ENCODE measurements around the gene MTA1. TPM values are rescaled to one million over a fixed set of nuclear protein-coding genes. Genes with fewer than 3 reads are reported as not detected.

MTA1 gene
- polyA plus RNA-seq, 1 of the 3 experiments (the other 2 are of a cell fraction): 96.3 TPM

DNA sequence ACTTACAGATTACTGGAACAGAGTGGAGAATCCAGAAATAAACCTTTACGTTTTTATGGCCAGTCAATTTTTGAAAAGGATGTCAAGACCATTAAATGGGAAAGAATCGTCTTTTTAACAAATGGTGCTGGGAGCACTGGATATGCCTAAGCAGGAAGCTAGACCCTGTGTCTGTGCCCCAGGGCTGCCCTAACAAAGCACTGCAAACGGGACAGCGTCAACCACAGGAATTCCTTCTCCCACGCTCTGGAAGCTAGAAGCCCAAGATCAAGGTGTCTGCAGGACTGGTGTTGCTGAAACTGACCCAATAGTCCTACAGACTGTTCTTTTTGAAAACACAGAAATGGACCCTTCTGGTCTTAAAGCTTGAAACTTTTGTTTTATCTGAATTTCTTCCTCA, 97.5 kb downstream of the MTA1 start:
- Histone ChIP-seq H4K20me1 (ENCODE audit: insufficient read depth) (no peaks in the 10 kb centered on the region), H3K79me2 (ENCODE audit: insufficient read depth) (no peaks in the 10 kb centered on the region), H3K4me3 (ENCODE audit: low read depth in 2 of 2, low read length in 1 of 2) (no peak overlapping the region), H3K9me2 (no peaks in the 10 kb centered on the region), H2AFZ (ENCODE audit: low read depth) (no peak overlapping the region), H3F3A (replicated peaks; ENCODE audit: insufficient read depth) (no peaks in the 10 kb centered on the region), H3K9ac (no peak overlapping the region), H3K9me3 (no peaks in the 10 kb centered on the region), H3K4me1 (ENCODE audit: control insufficient read depth in 1 of 2, insufficient read depth in 2 of 2, low read depth in 1 of 2, low read length in 1 of 2) (no peaks in the 10 kb centered on the region), H3K27me3 (ENCODE audit: insufficient read depth) (peaks cover 10% of the 10 kb centered on the region; the same call in 1 of the 2 replicates), H3K27ac (ENCODE audit: low read depth in 2 of 2, low read length in 1 of 2) (no peak overlapping the region), H3K4me2 (no peak overlapping the region), H3K36me3 (replicated peaks in 1 of 2; ENCODE audit: control insufficient read depth in 1 of 2, insufficient read depth in 2 of 2, low read length in 1 of 2) (no peaks in the 10 kb centered on the region)
- no peak for DNase-seq
- TF ChIP-seq MXI1 (IDR thresholded peaks at IDR 0.05; ENCODE audit: low read depth, low read length) (no peak), EZH2phosphoT487 (IDR thresholded peaks at IDR 0.05; ENCODE audit: borderline replicate concordance, low read depth) (no peak)
- 32% methylated on average over 5 of the region's 5 CpGs for WGBS (ENCODE audit: low lambda C conversion rate)
- POLR2A ChIA-PET: no interaction called here
- CTCF ChIA-PET: interaction anchor here (0.9 to 1.7 kb wide), 3 partner anchors 17 to 36 kb away, joined by 3 to 4 read pairs (median 3); no protein-coding TSS in a partner anchor

DNA sequence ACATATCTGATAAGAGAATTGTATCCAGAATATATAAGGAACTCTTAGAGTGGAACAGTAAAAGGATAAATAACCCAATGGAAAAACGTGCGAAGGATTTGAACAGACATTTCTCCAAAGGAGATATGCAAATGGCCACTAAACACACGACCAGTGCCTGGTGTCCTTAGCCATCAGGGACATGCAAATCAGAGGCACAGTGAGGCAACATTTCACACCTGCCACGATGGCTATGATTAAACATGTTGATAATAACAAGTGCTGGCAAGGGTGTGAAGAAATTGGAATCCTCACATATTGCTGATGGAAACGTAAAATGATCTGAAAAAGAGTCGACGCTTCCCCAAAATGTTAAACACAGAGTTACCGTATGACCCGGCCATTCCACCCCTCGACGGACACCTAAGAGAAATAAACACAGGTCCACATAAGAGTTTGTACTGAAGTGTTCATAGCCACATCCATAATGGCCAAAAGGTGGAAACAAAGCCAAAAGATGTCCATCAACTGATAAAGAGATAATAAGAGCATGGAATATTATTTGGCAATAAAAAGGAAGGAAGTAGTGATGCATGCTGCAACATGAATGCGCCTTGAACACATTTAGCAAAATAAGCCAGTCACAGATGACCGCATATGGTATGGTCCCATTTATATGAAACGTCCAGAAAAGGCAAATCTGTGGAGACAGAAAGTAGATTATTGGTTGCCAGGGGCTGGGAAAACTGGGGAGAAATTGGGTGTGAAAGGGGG, 100.5 kb downstream of the MTA1 start:
- no peak overlapping the region for H3K4me2 ChIP-seq
- no peak for DNase-seq

More for the DNA sequence above, 100.5 kb downstream of the MTA1 start:
- H2AFZ ChIP-seq (ENCODE audit: low read depth): no peak overlapping the region
- POLR2A ChIA-PET: no interaction called here
- no peak overlapping the region for H3K27ac ChIP-seq (ENCODE audit: low read depth in 2 of 2, low read length in 1 of 2)
- CTCF ChIA-PET: no interaction called here
- H3K4me3 ChIP-seq (ENCODE audit: low read depth in 2 of 2, low read length in 1 of 2): no peak overlapping the region
- peaks cover 10% of the 10 kb centered on the region; the same call in 1 of the 2 replicates for H3K27me3 ChIP-seq (ENCODE audit: insufficient read depth)
- H3K79me2 ChIP-seq (ENCODE audit: insufficient read depth): no peaks in the 10 kb centered on the region
- TF ChIP-seq FOXM1 (IDR thresholded peaks at IDR 0.05; ENCODE audit: low read depth): no peak
- no peaks in the 10 kb centered on the region for H3K36me3 ChIP-seq (replicated peaks in 1 of 2; ENCODE audit: control insufficient read depth in 1 of 2, insufficient read depth in 2 of 2, low read length in 1 of 2)
- H3F3A ChIP-seq (replicated peaks; ENCODE audit: insufficient read depth): peaks cover 11% of the 10 kb centered on the region
- H3K4me1 ChIP-seq (ENCODE audit: control insufficient read depth in 1 of 2, insufficient read depth in 2 of 2, low read depth in 1 of 2, low read length in 1 of 2): no peaks in the 10 kb centered on the region
- no peaks in the 10 kb centered on the region for H4K20me1 ChIP-seq (ENCODE audit: insufficient read depth)
- WGBS (ENCODE audit: low lambda C conversion rate): 53% methylated on average over 14 of the region's 14 CpGs
- no peaks in the 10 kb centered on the region for H3K9me3 ChIP-seq
- H3K9ac ChIP-seq: no peak overlapping the region
- H3K9me2 ChIP-seq: no peaks in the 10 kb centered on the region

Other genes with a start within 250 kb of the MTA1 start
- 15.8 and 18.4 TPM in 2 replicates for gene NUDT14, start 238.5 kb upstream of the MTA1 start, polyA plus RNA-seq (2012; rRNA removed)
- gene BTBD6, start 171.3 kb upstream of the MTA1 start, polyA plus RNA-seq (2012; rRNA removed): 20.9 and 21.0 TPM in 2 replicates
- 10.2 and 15.7 TPM in 2 replicates for gene BRF1, start 118.8 kb upstream of the MTA1 start, polyA plus RNA-seq (2012; rRNA removed)
- gene PACS2, start 105.1 kb upstream of the MTA1 start, polyA plus RNA-seq (2012; rRNA removed): 27.4 and 42.7 TPM in 2 replicates
- gene TEX22, start 21.3 kb upstream of the MTA1 start, polyA plus RNA-seq (2012; rRNA removed): 0.26 and 0.29 TPM in 2 replicates
- gene CRIP2, start 55.0 kb downstream of the MTA1 start, polyA plus RNA-seq (2012; rRNA removed): 219 and 335 TPM in 2 replicates
- gene CRIP1, start 67.1 kb downstream of the MTA1 start, polyA plus RNA-seq (2012; rRNA removed): 0.68 and 0.72 TPM in 2 replicates
- 10.9 and 13.4 TPM in 2 replicates for gene TEDC1, start 71.4 kb downstream of the MTA1 start, polyA plus RNA-seq (2012; rRNA removed)
- gene TMEM121, start 106.8 kb downstream of the MTA1 start, polyA plus RNA-seq (2012; rRNA removed): 7.2 and 9.1 TPM in 2 replicates